Activated naive CD8-positive, alpha-beta T cell treated with anti-CD3 and anti-CD28 coated beads, Interleukin-2, amount 50 U/mL, for 16 hours (primary cell): ENCODE data around the gene PLXNA4.
"Not testable (repeated sequence)": the region's sequence is repeated elsewhere in the genome, so short reads cannot be mapped to it uniquely, and the experiment has no call there.

ENCODE experiments used
- DNase-seq: peaks from one replicate; pipeline ENCODE4 v3.0.0-alpha.2; 2020; ENCODE audit warnings: low read depth, low spot score

Gene PLXNA4

GRCh38 chr7:132179080-132179430 lies 397.2 kb downstream of the PLXNA4 start:
- DNase-seq = no peak

GRCh38 chr7:132178402-132179079 lies 397.7 kb downstream of the PLXNA4 start:
- not testable (repeated sequence) for DNase-seq

- no peak for DNase-seq
Observed at GRCh38 chr7:132177708-132178401, 398.4 kb downstream of the PLXNA4 start.

- DNase-seq = no peak
Observed at GRCh38 chr7:132176719-132177118, 399.6 kb downstream of the PLXNA4 start.

GRCh38 chr7:132171130-132171576 lies 405.1 kb downstream of the PLXNA4 start:
- DNase-seq = no peak

- no peak for DNase-seq
Observed at GRCh38 chr7:132169730-132170129, 406.5 kb downstream of the PLXNA4 start.

- DNase-seq = no peak
Observed at GRCh38 chr7:132168239-132168638, 408.0 kb downstream of the PLXNA4 start.

GRCh38 chr7:132165695-132166094 lies 410.6 kb downstream of the PLXNA4 start:
- not testable (repeated sequence) for DNase-seq

GRCh38 chr7:132164558-132165125 lies 411.6 kb downstream of the PLXNA4 start:
- DNase-seq = no peak

- DNase-seq = no peak
Observed at GRCh38 chr7:132162556-132163144, 413.6 kb downstream of the PLXNA4 start.

- DNase-seq = no peak
Observed at GRCh38 chr7:132161976-132162375, 414.3 kb downstream of the PLXNA4 start.

- no peak for DNase-seq
Observed at GRCh38 chr7:132161533-132161915, 414.7 kb downstream of the PLXNA4 start.

GRCh38 chr7:132160611-132161532 lies 415.4 kb downstream of the PLXNA4 start:
- no peak for DNase-seq

- DNase-seq = no peak
Observed at GRCh38 chr7:132158841-132159240, 417.4 kb downstream of the PLXNA4 start.

GRCh38 chr7:132158166-132158565 lies 418.1 kb downstream of the PLXNA4 start:
- no peak for DNase-seq

- DNase-seq = no peak
Observed at GRCh38 chr7:132155715-132156114, 420.6 kb downstream of the PLXNA4 start.

- DNase-seq = no peak
Observed at GRCh38 chr7:132154695-132155471, 421.4 kb downstream of the PLXNA4 start.

- DNase-seq = no peak
Observed at GRCh38 chr7:132154248-132154647, 422.0 kb downstream of the PLXNA4 start.

GRCh38 chr7:132152131-132152889 lies 424.0 kb downstream of the PLXNA4 start:
- no peak for DNase-seq

GRCh38 chr7:132150711-132151110 lies 425.6 kb downstream of the PLXNA4 start:
- DNase-seq = no peak
